GM19351 (cell line): ENCODE results near the gene FOSL2.

Source experiments
- ATAC-seq: cut with Tn5 transposase; IDR thresholded peaks from one replicate; pipeline ENCODE4 v1.9.1; 2021; ENCODE audit warnings: mild to moderate bottlenecking, moderate library complexity; ENCODE audit not compliant: unreplicated experiment

The FOSL2 gene

DNA sequence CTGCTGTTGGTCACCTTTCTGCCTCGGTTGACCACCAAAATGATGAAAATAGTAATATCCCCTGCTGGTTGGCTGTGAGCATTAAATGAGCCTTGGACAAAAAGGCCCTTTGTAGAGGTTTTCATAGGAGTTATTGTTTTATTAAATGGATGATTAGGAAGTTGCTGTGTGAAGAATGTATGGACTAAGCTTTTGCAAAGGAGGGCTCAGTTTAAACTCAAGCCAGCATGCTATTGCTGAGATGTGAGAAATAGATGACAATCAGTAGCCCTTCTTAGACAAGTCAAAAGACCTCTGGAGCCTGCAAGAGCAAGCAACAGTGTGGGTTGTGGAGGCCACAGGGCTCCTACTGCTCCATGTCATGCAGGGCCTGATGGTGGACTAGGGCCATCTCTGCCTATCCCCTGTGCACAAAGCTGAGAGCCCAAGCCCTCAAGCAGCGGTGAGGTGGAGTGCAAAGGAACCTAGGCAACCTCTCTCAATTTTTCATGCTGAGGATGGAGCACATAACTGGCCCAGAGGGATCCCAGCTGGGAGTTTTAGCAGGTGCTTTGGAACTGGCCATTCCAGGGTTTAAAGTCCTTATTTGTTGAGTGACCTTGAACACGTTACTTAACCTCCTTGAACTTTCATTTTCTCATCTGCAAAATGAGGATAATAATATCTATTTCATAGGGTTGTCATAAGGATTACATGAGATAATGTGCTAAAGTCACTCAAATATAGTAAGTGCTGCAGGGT lies 37.1 kb downstream of the FOSL2 start:
- ATAC-seq, result no peak

DNA sequence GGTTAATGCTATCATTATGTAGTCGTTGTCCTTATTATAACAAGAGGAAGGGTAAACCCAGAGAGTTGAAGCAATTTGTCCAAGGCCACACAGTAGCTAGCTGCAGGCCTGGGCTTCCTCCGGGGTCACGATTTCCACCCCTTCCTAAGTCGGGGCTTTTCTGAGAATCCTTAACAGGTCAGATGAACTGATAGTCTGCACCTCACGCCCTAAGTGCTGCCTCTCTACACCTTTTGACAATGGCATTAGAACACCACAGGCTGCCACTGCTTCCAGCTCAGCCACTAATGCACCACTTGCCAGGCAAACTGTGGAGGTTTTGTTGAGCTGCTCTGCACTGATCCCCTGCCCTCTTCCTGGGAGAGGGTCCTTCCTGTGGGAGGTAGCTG lies 37.7 kb downstream of the FOSL2 start:
- ATAC-seq, result no peak

DNA sequence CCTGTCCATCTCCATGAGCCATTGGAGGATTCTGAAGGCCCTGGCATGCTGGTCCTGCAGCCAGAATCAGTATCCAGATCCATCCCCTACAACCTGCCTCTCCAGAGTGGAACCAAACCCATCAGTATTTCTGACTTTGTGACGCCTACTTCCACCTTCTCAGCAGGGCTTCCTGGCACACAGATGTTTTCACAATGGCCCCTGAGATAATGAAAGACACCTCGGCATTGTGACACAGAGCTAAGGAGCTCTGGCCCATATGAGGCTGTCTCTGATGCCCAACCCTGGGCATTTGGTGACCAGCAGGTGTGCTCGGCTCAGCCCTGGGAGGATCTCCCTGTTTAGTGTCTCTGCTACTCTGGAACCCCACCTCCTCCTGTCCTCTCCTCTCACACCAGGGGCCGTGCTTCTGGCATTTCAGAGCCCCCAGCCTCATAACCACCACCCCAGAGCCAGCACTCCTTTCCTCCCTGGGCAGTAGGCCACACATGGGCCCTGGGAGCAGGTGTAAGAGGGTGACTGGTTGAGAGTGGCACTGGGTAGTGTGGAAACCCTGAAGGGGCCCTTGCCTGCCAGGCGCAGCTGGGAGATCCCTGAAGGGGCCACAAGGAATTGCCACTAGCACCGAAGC lies 38.2 kb downstream of the FOSL2 start:
- ATAC-seq, result no peak

DNA sequence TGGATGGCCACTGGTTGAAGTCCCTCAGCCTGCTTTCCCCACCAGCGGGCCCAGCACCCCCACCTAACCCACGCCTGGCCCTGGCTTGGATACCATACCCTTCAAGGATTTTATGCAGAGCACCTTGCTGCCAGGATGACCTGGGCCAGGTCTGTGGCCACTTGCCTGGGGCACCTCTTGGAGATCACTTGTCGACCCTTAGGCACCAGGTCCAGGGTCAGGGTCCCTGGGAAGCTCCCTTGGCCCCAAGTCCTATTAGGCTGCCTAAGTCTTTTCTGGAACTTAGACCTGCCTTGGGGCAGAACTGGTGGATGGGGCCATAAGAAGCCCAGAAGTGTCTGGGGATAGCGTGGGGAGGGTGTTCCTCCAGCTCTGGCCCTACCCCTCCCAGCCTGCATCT lies 39.1 kb downstream of the FOSL2 start:
- no peak for ATAC-seq

DNA sequence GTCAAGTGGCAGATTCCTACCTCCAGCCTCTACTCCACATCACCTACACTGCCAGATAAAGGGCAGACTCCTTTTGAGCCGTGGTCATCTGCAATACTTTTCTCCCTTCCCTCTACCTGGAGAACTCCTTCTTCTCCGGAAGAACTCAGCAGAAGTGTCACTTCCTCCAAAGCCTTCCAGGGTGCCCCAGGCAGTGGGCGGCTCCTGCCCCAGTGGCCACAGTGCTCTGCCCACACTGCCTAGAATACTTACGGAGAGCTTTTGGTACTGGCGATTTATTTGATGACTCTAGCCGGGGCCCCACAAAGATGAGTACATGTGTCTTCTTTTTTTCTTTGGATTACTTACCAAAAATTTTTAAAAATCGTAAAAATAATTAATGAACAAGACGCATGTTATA lies 39.7 kb downstream of the FOSL2 start:
- ATAC-seq, result no peak

DNA sequence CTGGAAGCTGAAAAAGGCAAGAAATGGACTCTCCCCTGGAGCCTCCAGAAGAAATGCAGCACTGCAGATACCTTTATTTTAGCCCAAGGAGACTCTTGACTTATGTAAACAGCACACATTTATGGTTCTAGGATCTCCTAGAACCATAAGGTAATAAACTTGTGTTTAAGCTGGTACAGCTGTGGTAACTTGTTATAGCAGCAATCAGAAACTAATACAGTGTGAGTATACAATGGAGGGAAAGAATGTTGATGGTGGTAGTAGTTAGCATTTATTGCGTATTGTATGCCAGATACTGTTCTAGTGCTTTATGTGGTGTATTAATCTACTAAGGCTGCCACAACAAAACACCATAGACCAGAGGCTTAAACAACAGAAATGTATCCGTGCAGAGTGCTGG lies 40.6 kb downstream of the FOSL2 start:
- no peak for ATAC-seq

DNA sequence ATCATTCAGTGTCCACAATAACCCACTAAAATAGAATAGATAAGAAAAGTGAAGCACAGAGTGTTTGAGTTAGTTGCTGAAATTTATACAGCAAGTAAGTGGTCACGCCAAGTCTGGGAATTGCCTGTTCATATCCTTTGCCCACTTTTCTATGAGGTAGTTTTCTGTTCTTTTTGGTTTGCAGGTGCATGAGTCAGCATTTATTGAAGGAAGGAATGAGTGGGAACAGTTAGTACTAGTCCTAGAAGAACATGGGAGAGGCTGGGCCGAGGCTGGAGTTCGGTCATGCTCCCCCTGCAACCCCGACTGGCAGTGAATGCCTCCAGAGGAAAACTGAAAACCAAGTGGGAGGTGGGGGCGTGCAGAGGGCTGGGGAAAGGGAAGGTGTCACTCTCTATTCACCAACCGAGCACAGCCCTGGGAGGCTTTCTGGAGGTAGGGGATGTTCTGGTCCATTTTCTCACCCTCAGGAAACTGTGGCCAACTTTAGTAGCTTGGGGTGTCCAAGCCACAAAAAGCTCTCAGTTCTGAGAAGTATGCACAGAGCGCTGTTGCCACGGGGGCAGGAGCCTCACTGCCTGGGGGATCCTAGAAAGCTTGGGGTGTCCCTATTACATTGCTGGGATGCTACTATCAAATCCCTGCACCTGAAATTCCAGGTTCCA lies 41.4 kb downstream of the FOSL2 start:
- no peak for ATAC-seq

DNA sequence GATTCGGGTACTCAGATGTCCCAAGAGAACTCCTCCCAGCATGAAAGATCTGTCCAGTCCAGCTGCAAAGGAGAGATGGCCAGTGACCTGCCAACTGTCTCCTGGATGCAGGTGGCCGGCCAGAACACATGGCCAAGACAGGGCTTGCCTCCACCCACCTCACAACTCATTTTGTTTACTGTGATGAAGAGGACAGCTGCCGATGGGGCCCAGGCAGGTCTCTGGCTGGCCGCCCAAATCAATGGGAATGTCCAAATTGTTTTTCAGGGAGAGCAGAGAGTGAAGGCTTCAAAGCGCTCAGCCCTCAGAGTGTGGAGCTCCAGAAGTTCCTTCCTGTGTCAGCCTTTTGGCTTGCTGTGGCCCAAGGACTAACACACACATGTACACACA lies 41.9 kb downstream of the FOSL2 start:
- no peak for ATAC-seq

DNA sequence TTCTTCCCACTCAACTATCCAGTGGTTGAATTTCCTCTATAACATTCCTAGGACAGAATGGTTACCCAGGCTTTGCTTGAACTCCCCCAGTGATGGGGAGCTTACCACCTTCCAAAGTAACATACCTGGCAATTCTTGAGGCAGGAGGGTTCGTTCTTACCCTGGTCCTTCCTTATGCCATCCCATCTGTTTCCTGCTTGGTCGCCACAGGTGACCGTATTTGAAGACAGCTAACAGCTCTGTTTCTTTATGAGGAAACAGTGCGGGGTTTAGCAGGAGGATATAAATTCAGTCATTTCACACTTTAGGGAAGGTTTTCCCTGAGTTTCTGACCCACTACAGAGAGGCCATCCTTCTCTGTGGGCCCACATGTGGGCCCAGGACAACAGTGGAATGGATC lies 42.6 kb downstream of the FOSL2 start:
- no peak for ATAC-seq

DNA sequence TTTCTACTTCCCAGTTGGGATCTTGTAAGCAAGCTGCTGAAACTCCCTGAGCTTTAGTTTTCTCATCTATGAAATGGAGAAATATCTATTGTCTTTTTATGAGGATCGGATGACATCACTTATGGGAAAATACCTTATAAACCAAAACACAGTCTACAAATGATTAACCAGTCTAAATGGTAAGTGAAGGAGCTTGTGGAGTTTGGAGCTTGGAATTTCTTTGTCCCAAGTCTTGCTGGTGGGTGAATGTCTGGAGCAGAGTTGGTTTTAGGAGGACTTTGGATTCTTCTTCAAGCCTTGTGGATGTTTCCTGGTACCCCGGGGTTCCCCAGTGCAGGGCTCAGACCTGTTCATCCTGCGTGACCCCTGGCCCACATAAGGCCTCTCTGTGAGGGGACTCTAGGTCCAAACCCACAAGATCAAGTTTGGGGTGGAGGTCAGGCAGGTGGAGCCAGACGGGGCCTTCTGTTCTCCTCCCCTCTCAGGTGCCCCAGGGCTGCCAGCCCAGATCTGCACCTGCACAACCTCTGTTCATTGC lies 43.2 kb downstream of the FOSL2 start:
- ATAC-seq, result no peak

DNA sequence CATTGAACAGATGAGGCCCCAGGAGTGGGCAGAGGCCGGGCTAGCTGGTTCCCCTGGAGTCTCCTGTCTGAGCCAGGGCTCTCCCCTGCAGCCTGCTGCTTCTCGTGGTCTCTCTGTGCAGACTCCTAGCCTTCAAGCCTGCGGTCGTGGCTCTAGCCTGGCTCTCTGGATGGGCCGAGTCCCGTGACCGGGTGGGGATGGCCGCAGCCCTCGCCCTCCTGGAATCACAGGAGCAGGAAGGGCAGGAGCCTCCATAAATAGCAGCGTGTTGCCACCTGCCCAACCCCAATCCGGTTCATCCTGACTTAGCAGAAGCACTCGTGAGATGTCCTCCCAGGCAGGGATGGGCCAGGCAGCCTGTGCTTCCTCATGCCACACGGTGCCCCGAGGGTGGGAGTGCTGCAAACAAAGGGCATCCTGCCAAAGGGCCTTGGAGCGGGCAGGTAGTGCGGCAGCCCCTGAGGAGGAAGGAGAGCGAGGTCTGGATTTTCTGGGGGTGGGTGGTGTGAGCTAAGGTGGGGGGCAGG lies 43.9 kb downstream of the FOSL2 start:
- ATAC-seq, result no peak

DNA sequence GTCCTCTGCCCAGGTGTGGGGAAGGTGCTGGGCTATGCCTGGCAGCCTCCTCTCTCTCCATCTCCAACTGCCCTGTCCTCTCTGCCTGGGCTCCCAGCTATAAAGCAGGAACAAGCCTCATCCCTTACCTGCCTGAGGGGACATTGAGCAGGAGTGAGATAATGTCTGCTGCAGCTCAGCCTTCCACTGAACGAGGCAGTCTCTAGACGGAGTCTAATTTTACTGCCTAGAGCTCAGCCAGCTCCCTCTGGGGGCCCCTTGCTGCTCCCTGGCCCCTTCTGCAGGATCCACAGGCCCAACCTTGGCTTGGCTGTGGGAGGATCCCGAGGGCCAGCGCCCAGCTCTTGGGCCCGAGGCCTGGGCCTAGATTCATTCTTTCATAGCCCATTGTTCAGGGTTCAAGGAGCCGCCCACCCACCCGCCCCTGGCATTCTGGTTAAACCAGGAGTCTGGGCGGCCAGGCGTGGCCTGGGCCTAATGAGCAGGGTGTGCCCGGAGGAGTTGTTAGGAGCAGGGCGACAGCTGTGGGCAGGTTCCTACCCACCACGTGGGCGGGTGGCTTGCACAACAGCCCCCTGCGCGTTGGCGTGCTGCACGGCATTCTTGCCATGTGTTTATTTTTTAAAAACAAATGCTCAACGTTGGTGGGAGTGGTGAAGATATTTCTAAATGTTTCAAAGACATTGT lies 44.6 kb downstream of the FOSL2 start:
- no peak for ATAC-seq

DNA sequence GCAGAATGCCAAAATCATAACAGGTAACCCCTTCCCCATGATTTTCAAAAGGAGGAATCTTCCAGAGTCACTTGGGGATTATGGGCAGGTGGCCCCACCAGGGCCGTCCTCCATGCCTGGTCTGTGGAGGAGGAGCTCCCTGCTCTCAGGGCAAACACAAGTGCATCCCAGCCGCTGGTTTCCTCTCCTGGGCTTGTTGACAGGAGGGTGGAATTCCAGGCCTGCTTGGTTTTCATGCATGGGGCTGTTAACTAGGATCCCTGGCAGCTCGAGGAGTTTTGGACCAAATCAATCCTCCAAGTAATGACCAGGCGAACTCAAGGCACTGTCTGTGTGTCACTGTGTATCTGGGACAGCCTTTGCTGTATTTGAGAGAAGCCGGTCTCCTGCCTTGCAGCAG lies 45.3 kb downstream of the FOSL2 start:
- ATAC-seq, result no peak

DNA sequence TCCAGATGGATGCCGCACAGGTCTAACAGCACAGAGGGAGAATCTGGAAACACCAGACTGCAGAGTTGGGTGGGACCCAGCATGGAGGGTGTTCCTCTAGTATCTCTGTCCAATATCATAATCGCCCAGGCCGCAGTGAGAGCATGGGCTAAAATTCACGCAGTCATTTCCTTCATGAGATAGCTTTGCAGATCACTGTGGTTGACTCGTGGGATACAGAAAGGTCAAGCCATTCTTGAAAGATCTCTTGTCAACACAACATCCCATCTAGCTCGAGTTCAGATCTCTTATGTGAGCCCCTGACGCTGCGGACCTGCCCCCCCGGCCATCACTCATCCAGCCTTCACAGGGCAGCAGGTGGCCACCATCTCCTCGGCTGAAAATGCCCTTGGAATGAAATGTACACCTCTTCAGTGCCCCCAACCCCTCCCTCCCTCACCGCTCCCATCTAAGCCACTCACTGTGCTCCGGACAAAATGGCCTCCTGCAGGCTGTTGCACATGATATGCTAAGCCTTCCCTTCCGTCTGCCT lies 45.9 kb downstream of the FOSL2 start:
- ATAC-seq, result no peak

DNA sequence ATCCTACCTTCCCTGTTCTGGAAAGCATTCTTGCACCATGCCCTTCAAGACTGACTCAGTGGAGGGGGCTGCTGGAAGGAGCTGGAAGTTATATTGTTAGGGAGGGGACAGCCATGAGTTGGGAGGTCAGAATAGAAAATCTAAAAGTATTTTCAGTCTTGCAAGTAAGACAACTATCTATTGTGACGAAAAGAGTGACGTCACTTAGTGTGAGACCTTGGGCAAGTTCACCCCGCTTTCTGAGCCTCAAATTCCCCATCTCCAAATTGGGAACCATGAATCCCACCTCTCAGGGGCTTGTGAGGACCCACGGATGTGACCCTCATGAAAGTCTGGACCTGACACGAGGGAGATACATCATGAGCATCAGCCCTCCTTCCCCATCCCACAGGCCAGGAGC lies 46.5 kb downstream of the FOSL2 start:
- ATAC-seq, result no peak

DNA sequence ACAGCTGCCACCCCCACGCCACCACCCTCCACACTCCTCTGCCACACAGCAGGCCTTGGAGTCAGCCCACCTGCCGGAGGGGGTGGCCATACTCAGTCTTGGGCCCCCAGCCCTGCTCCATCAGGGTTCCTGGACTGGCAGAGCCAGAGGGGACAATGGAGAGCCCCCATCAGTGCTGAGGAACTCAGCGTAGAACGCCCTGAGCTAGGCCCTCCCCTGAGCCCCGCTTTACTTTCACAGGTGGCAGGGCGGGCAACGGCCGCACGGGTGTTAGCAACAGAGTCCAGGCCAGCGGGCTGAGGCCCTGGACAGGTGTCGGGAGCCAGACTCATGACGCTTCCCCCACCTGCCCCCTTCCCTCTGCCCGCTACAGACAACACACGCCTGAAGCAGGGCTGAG lies 47.1 kb downstream of the FOSL2 start:
- ATAC-seq, result no peak

DNA sequence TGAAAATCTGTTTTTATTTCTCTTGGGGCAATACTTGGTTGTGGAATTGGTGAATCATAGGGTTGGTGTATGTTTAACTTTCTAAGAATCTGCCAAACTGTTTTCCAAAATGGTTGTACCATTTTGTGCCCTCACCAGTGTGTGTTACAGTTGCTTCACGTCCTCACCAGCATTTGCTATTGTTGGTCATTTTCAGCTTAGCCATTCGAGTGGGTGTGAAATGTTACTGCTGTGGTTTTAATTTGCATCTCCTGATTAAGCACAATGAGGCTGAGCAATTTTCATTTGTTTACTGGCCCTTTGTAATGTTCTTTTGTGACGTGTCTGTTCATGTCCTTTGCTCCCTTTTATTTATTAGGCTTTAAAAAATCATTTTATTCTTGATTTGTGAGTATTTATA lies 49.7 kb downstream of the FOSL2 start:
- no peak for ATAC-seq

DNA sequence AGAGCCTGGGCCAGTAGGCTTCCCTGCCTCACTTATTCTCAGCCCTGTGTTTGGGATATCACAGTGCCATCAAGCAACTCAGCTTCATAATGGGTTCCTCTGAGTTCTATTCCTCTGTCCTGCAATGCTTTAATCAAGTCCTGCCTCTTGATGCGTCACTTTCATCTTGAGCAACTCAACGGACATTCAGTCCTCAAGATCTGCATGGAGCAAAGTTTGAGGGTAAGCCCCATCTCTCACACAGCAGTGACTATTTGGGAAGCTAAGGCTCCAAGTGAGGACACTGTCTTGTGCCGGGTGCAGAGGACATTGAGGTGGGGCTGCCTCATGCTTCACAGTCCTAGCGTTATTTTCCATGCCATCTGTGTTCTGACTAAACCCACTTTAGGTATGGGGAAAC lies 52.3 kb downstream of the FOSL2 start:
- no peak for ATAC-seq

DNA sequence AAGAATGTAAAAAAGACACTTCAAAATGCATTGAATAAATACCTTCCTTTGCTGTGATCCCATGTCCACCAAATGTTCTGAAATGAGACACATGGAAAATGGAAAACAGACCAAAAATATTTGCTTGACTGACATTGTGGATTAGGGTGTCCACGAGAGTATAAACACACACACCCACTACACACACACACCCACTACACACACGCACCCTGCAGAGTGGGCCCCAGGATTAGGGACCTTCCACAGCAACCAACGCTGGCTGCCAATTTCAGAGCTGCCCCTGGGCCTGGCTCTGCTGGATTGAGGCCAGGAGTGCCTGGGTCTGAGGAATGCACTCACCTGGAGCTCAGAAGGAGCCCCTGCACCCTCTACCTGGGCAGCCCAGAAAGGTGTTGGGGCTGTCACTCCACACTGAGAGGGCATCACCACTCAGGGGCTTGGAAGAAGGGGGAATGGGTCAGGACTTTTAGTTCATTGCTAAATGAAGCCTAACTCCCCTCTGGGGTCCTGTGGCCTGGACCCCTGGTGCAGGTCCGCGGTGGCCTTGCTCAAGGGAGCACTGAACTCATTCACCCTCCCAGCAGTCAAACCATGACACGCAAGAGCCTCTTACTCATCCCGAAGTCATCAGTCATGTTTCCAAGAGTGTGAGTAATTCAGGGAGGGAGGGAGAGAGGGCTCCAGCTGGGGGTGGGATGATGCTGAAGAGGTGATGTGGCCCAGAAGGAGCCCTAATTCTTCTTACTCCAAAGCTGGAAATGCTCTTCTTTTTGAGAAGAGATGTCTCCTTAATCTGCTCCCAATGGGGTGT lies 53.0 kb downstream of the FOSL2 start:
- no peak for ATAC-seq

DNA sequence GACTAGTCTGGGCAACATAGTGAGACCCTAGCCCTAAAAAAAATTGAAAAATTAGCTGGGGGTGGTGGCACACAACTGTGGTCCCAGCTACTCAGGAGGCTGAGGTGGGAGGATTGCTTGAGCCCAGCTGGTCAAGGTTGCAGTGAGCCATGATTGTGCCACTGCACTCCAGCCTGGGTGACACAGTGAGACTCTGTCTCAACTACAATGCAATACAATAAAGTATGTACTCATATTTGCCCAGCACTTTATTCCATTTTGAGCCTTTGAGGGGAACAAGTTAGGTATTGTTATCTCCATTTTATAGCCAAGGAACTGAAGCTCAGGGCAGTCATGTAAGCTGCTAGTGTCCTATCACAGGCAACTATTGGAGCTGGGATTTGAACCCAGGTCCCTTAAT lies 53.9 kb downstream of the FOSL2 start:
- no peak for ATAC-seq
